Subcutaneous abdominal adipose tissue (tissue), 5 donors: ENCODE results near the gene RAET1G.
"Not testable (repeated sequence)": the region's sequence is repeated elsewhere in the genome, so short reads cannot be mapped to it uniquely, and the experiment has no call there.

Source experiments
- H3K27ac ChIP-seq: one replicate; pipeline ENCODE4 v1.7.0; 2013; ENCODE audit warnings: low read depth, mild to moderate bottlenecking, inconsistent platforms, low read length, moderate library complexity
- H3K27me3 ChIP-seq, 5 donors: one replicate each; pipeline ENCODE4 v1.7.0; 2013; ENCODE audit warnings: low read length in 5 of 5, inconsistent platforms in 1 of 5; ENCODE audit not compliant: control insufficient read depth in 5 of 5, insufficient read depth in 4 of 5
- H3K36me3 ChIP-seq, 5 donors: one replicate each; pipeline ENCODE4 v1.7.0; 2013; ENCODE audit warnings: low read length in 5 of 5; ENCODE audit not compliant: control insufficient read depth in 5 of 5, insufficient read depth in 5 of 5
- H3K4me1 ChIP-seq, 5 donors: one replicate each; pipeline ENCODE4 v1.7.0; 2013; ENCODE audit warnings: low read length in 5 of 5, mild to moderate bottlenecking in 3 of 5, moderate library complexity in 1 of 5; ENCODE audit not compliant: control insufficient read depth in 5 of 5, insufficient read depth in 5 of 5
- H3K4me3 ChIP-seq, 5 donors: one replicate each; pipeline ENCODE4 v1.7.0; 2013; ENCODE audit warnings: low read length in 5 of 5, low read depth in 1 of 5
- H3K9ac ChIP-seq, 5 donors: one replicate each; pipeline ENCODE4 v1.7.0; 2013; ENCODE audit warnings: low read length in 5 of 5, mild to moderate bottlenecking in 4 of 5, moderate library complexity in 3 of 5
- H3K9me3 ChIP-seq, 5 donors: one replicate each; pipeline ENCODE4 v1.7.0; 2013; ENCODE audit warnings: low read length in 5 of 5; ENCODE audit not compliant: control insufficient read depth in 5 of 5
- donor health status: healthy.
- donor health status: healthy.
- donor health status: healthy.
- donor health status: healthy.
- donor health status: healthy.

The RAET1G gene

DNA sequence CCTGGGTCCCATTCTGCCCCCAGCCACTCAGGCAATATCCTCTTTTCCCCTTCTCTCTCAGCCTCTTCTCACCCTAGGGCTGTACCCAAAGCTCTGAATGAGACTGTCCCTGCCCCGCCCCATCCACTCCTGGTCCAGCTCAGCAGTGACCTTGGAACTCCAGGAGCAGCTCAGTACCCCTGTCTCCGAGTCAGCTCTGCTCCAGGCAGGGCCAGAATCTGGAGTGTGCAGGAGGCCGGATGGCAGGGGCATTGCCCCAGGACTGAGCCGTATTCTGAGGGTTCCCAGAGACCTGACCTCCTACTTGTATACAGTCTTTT is 2.0 kb upstream of the RAET1G start:
- no peak overlapping the region for H3K9ac ChIP-seq
- H3K4me1 ChIP-seq: peaks cover 4 to 35% (median 29%) of the 10 kb centered on the region in 5 donors
- H3K36me3 ChIP-seq: no peaks in the 10 kb centered on the region
- no peaks in the 10 kb centered on the region for H3K9me3 ChIP-seq
- peak overlapping the region in 3 of 5 donors; percentile 64 to 71 (median 70) for H3K4me3 ChIP-seq
- H3K27ac ChIP-seq: no peak overlapping the region
- peaks cover 3 to 16% (median 7%) of the 10 kb centered on the region in 5 donors for H3K27me3 ChIP-seq

DNA sequence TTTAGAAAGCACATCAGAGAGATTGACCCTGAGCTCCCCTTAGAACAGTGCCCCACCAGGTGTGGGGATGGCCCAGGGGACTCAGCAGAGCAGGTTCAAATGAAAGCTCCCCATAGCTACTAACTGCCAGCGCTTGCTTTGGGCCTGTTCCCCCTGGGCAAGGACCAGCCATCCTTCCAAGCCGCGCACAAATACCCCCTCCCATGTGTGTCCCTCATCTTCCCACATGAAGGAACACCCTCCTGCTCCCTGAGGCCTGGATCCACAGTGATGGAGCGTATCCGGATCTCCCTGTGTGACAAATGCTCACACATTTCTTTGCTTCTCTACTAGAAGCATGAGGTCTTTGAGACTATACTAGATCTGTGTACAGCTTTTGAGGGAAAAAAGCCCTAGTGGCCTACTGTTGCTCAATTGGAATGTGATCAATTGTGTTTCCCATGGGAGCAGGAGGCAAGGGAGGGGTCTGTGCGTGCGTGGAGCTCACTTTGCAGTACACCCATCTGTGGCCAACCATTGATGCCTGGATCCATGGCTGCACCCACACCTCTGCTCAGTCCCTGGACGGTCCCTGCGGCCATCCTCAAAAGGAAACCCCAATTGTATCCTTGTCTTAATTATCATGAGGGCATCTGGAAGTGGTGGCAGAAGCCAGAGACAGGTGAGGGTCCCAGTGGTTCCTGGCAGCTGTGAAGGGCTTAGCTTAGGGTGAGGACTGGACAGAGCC is 1.4 kb upstream of the RAET1G start:
- Histone ChIP-seq H3K4me1 (peaks cover 4 to 35% (median 29%) of the 10 kb centered on the region in 5 donors), H3K27me3 (peaks cover 1 to 11% (median 3%) of the 10 kb centered on the region in 5 donors), H3K4me3 (no peak overlapping the region), H3K36me3 (no peaks in the 10 kb centered on the region), H3K9ac (no peak overlapping the region), H3K9me3 (no peaks in the 10 kb centered on the region), H3K27ac (no peak overlapping the region)

DNA sequence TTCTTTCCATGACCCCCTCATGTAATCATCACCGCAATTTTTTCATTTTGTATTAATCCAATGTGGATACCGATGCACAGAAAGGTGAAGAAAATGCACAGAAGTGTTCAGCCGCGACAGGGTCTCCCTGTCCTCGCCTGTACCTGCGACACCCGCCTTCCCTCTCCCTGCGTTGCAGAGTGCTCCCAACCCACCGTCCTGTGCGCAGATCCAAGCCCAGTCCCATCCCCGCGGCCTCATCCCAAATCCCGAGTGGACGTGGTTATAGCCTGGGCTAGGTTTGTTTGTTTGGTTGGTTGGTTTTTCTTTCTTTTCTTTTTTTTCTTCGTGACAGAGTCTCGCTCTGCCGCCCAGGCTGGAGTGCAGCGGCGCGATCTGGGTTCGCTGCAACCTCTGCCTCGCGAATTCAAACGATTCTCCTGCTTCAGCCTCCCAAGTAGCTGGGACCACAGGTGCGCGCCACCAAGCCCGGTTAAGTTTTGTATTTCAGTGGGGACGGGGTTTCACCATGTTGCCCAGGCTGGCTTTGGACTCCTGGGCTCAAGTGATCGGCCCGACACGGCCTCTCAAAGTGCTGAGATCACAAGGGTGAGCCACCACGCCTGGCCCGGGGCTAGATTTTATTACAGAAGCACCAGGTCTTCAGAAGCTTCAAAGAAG is 536 bp upstream of the RAET1G start:
- peak overlapping the region in 2 of 5 donors; percentile 6 to 68 for H3K9ac ChIP-seq
- H3K27me3 ChIP-seq: peaks cover 0 to 5% (median 0%) of the 10 kb centered on the region in 5 donors

DNA sequence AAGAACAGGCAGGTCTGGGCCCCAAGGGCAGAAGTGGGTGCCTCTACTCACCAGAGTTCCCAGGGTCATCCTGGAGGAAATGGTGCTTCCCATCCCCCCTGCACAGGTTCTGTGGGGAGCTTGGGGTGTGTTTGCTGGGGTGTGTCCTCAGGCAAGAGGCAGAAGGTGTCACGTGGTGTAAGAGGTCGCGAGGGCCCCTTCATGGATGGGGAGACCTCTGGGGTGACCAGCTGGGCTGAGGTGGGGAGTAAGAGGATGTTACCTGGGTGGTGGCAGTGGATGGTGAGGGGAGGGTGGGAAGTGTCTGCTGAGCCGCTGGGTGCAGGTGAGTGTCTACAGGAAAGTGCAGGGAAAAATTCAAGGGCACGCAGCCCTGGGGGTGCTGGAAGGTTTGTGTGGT is 830 bp downstream of the RAET1G start:
- H3K4me3 ChIP-seq: peak overlapping the region in 1 of 5 donors; percentile 46
- not testable (repeated sequence) for H3K27me3 ChIP-seq

More for the DNA sequence above, 536 bp upstream of the RAET1G start:
- Histone ChIP-seq H3K9me3 (no peaks in the 10 kb centered on the region), H3K27ac (no peak overlapping the region), H3K4me3 (peak overlapping the region; percentile 45 to 79 (median 69)), H3K36me3 (no peaks in the 10 kb centered on the region), H3K4me1 (peaks cover 4 to 35% (median 29%) of the 10 kb centered on the region in 5 donors)

DNA sequence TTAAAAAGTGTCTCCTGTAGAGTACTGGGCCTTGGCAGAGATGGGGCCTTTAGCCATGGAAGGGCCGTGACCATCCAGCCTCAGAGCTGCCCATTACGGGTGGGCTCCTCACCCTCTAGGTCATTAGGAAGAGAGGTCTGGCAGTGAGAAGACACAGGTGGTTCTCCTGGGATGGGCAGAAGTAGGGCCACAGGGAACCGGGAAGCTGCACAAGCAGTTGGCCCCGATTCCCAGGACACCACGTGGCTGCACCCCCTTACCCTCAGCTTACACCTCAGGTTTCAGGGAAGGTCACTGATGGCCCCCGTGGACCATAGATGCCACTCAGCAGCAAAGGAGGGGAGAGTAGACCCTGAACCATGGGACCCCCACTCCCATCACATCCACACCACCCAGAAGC is 1.6 kb downstream of the RAET1G start:
- Histone ChIP-seq H3K4me1 (peaks cover 4 to 34% (median 29%) of the 10 kb centered on the region in 5 donors), H3K4me3 (no peak overlapping the region), H3K9me3 (no peaks in the 10 kb centered on the region), H3K9ac (no peak overlapping the region), H3K27ac (no peak overlapping the region), H3K36me3 (no peaks in the 10 kb centered on the region), H3K27me3 (peaks cover 0 to 5% (median 0%) of the 10 kb centered on the region in 5 donors)

More for the DNA sequence above, 830 bp downstream of the RAET1G start:
- H3K36me3 ChIP-seq, H3K9me3 ChIP-seq, H3K9ac ChIP-seq, H3K27ac ChIP-seq: not testable (repeated sequence)
- H3K4me1 ChIP-seq: peaks cover 4 to 35% (median 29%) of the 10 kb centered on the region in 5 donors

DNA sequence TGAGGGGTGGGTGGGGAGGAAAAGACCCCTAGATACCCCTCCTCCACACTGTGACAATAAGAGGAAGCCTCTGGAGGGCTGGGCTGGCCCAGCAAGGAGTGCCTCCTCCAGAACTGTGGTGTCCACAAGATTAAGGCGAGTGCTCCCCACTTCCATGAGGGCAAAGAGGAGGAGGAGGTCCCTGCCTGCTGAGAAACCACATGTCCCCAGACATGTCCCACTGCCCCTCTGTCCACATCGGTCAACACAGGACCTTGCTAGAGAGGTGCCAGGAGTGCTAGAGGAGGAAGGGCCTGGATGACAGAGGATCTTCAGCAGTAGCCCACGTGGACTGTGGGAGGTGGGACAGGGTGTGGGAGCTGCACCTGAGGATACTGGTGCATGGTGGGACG is 3.1 kb downstream of the RAET1G start:
- Histone ChIP-seq H3K27me3 (peaks cover 0 to 5% (median 0%) of the 10 kb centered on the region in 5 donors), H3K4me1 (peaks cover 0 to 19% (median 15%) of the 10 kb centered on the region in 5 donors), H3K9ac (no peak overlapping the region), H3K4me3 (no peak overlapping the region), H3K36me3 (no peaks in the 10 kb centered on the region), H3K27ac (no peak overlapping the region), H3K9me3 (no peaks in the 10 kb centered on the region)

DNA sequence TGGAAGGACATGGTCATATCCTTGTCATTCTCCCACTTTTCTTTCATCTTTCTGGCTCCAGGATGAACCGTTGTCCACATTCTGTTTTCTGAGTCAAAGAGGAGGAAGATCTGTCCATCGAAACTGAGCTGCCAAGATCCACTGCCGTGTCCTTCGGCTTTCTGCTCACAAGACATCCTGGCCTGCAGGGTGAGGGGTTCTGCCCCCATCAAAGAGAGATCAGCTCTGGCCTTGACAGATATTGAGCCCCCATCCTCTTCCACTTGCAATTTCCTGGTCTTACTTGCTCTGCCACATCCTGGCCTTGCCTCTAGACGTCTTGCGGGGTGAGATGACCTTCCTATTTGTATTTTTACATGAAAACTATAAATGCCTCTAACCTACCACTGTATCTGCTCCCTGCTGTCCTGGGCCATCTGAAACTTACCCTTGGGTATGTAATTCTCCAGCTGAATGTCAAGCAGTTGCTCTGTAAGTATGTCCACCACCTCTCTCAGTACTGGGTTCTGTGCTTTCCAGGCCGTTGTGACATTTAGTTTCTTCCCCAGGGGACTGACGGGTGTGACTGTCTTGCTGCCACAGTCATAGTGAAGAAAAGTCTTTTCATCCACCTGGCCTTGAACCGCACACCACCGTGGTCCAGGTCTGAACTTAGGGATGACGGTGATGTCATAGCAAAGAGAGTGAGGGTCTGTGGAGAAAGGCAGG is 3.6 kb downstream of the RAET1G start:
- H3K4me3 ChIP-seq, H3K27me3 ChIP-seq, H3K9me3 ChIP-seq, H3K27ac ChIP-seq, H3K36me3 ChIP-seq, H3K9ac ChIP-seq: not testable (repeated sequence)
- H3K4me1 ChIP-seq: peaks cover 0 to 16% (median 14%) of the 10 kb centered on the region in 5 donors

DNA sequence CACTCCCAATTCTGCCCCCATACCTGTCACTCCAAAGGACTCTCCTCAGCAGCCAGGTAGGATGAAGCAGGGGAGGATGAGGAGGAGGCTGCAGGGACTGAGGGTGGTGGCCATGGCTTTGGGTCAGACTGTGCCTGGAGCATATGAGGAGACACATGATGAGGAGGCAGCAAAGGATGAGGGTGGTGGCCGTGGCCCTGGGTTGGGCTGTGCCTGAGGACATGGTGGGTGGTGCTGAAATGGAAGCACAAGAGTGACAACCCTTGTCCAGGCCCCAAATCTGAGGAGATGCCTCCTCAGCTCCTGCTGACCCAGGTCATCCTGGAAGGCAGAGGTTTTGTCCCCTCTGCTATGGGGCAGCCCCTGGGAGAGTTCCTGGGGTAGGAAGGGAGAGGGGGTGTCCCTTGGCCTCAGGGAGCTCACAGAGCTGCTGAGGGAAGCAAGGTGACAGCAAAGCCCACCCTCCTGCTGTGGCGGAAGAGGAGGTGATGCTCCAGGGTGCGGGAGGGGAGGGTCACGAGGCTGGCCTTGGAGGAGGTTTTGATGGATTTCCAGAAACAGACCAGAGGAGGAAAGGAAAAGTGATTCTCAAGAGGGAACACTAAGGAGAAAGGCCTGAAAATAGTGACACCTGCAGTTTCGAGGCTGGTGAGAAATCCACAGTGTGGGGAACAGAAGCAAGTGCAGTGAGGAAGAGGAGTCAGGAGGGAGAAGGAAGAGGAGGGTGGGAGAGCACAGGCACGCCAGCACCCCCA is 4.6 kb downstream of the RAET1G start:
- Histone ChIP-seq H3K4me3 (no peak overlapping the region), H3K9me3 (no peaks in the 10 kb centered on the region), H3K27me3 (peaks cover 0 to 1% (median 0%) of the 10 kb centered on the region in 5 donors), H3K9ac (no peak overlapping the region), H3K4me1 (peaks cover 0 to 12% (median 11%) of the 10 kb centered on the region in 5 donors), H3K36me3 (no peaks in the 10 kb centered on the region), H3K27ac (no peak overlapping the region)

DNA sequence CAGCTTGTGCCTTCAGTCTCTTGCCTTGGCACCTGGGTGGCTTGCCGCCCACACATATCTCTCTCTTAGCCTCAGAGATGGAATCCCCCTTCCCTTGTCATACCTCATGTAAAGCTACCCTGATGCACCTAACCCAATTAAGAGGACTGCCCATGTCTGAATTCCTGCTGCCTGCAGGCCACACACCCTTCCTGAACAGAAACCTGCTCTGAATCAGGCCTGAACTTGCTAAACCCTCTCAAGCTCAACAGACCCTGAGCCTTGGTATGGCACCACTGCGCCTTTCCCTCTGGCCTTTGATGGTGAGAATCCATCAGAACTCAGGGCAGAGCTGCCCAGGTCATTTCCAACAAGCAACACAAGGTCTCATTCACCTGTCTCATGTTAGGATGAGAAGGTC is 5.2 kb downstream of the RAET1G start:
- Histone ChIP-seq H3K27ac (no peak overlapping the region), H3K4me1 (peaks cover 0 to 5% (median 5%) of the 10 kb centered on the region in 5 donors), H3K36me3 (no peaks in the 10 kb centered on the region), H3K27me3 (no peaks in the 10 kb centered on the region), H3K9ac (no peak overlapping the region), H3K9me3 (no peaks in the 10 kb centered on the region), H3K4me3 (no peak overlapping the region)
